H1 (cell line): Measurements from ENCODE around the gene ABCD4. TPM values are rescaled to one million over a fixed set of nuclear protein-coding genes. Genes with fewer than 3 reads are reported as not detected.

Experiments used
- CTCF ChIA-PET: fragments of 300-600 bp; sonication (Branson Sonifier 250); formaldehyde crosslinking; loops from one replicate; lab custom pipeline; 2021; ENCODE audit not compliant: partially characterized antibody; lab: Charles Lee
- POLR2A ChIA-PET: fragments of 300-600 bp; sonication (Branson Sonifier 250); formaldehyde crosslinking; loops from one replicate; lab custom pipeline; 2021; ENCODE audit warnings: inconsistent platforms; ENCODE audit not compliant: partially characterized antibody; lab: Charles Lee
- DNase-seq, 2 experiments: peaks; one replicate each; pipeline versions ENCODE4 v3.0.0 to v3.0.0-alpha.2; 2010 to 2022; ENCODE audit warnings: low spot score in 2 of 2, low read depth in 1 of 2, mixed read lengths in 1 of 2
- FAIRE-seq: peaks from 2 replicates; lab custom pipeline; 2011; peaks lifted over from hg19 to GRCh38; lab: Jason Lieb, UNC
- H2AFZ ChIP-seq: 2 replicates; pipeline ENCODE4 v1.8.1; 2012; ENCODE audit warnings: low read length, inconsistent platforms
- H2AK5ac ChIP-seq: 2 replicates; pipeline ENCODE4 v1.6.1; 2013; ENCODE audit warnings: low read depth, low read length
- H2BK120ac ChIP-seq: replicated peaks from 2 replicates; pipeline ENCODE3; 2013; ENCODE audit warnings: low read depth, low read length, inconsistent platforms
- H2BK12ac ChIP-seq: 2 replicates; pipeline ENCODE4 v1.6.1; 2013; ENCODE audit warnings: low read depth, low read length
- H2BK15ac ChIP-seq: 2 replicates; pipeline ENCODE4 v1.6.1; 2013; ENCODE audit warnings: low read length
- H2BK20ac ChIP-seq: 2 replicates; pipeline ENCODE4 v1.6.1; 2013; ENCODE audit warnings: low read length
- H2BK5ac ChIP-seq: 2 replicates; pipeline ENCODE4 v1.6.1; 2013; ENCODE audit warnings: low read depth, low read length
- H3K14ac ChIP-seq: 2 replicates; pipeline ENCODE4 v1.6.1; 2013; ENCODE audit warnings: inconsistent platforms; ENCODE audit not compliant: insufficient read length
- H3K18ac ChIP-seq: 2 replicates; pipeline ENCODE4 v1.6.1; 2013; ENCODE audit warnings: low read length; ENCODE audit errors: extremely low read depth
- H3K23ac ChIP-seq: 2 replicates; pipeline ENCODE4 v1.6.1; 2013; ENCODE audit warnings: inconsistent platforms; ENCODE audit not compliant: insufficient read length
- H3K23me2 ChIP-seq: 2 replicates; pipeline ENCODE4 v1.6.1; 2013; ENCODE audit warnings: low read depth, low read length
- H3K27ac ChIP-seq: 2 replicates; pipeline ENCODE4 v1.6.1; 2011; ENCODE audit warnings: low read depth, low read length, inconsistent platforms
- H3K27me3 ChIP-seq, 4 experiments: replicated peaks in 1 of 4; 1 replicate in 1 of 4; 2 replicates in 3 of 4; pipeline versions ENCODE4 v1.6.1 to v1.8.1; 2011 to 2013; ENCODE audit warnings: low read length in 3 of 4, mild to moderate bottlenecking in 3 of 4, inconsistent platforms in 2 of 4, mixed read lengths in 2 of 4, moderate library complexity in 1 of 4; ENCODE audit not compliant: control insufficient read depth in 3 of 4, insufficient read depth in 3 of 4; ENCODE audit errors: extremely low read depth in 1 of 4
- H3K36me3 ChIP-seq, 4 experiments: 2 replicates each; pipeline versions ENCODE4 v1.6.1 to v1.8.1; 2011 to 2013; ENCODE audit warnings: mild to moderate bottlenecking in 4 of 4, low read length in 3 of 4, moderate library complexity in 2 of 4, control low read depth in 1 of 4, inconsistent platforms in 1 of 4; ENCODE audit not compliant: insufficient read depth in 4 of 4, control insufficient read depth in 2 of 4
- H3K4ac ChIP-seq: replicated peaks from 2 replicates; pipeline ENCODE3; 2013; ENCODE audit warnings: low read length, low read depth, mixed read lengths, inconsistent platforms; ENCODE audit not compliant: insufficient read length
- H3K4me1 ChIP-seq, 4 experiments: replicated peaks in 1 of 4; 1 replicate in 1 of 4; 2 replicates in 3 of 4; pipeline versions ENCODE4 v1.6.1 to v1.8.1; 2011 to 2013; ENCODE audit warnings: low read length in 3 of 4, inconsistent platforms in 2 of 4, mixed read lengths in 1 of 4; ENCODE audit not compliant: insufficient read depth in 4 of 4, control insufficient read depth in 3 of 4
- H3K4me2 ChIP-seq, 2 experiments: 2 replicates each; pipeline versions ENCODE4 v1.6.1 to v1.8.1; 2011 to 2013; ENCODE audit warnings: low read depth in 2 of 2, low read length in 2 of 2, control low read depth in 1 of 2, inconsistent platforms in 1 of 2, mild to moderate bottlenecking in 1 of 2; ENCODE audit not compliant: insufficient read depth in 1 of 2
- H3K4me3 ChIP-seq, 4 experiments: fragments of 200-600, 300-600 bp in 1 of 4; sonication (generic), shearing (Covaris generic), sonication (Bioruptor Twin) in 1 of 4; 2 replicates each; pipeline versions ENCODE4 v1.5.1 to v1.8.1; 2011 to 2016; ENCODE audit warnings: low read length in 4 of 4, low read depth in 3 of 4, control low read depth in 2 of 4, inconsistent platforms in 2 of 4, mild to moderate bottlenecking in 2 of 4, mixed read lengths in 1 of 4, moderate library complexity in 1 of 4; ENCODE audit not compliant: insufficient read depth in 2 of 4; ENCODE audit errors: extremely low read depth in 1 of 4
- H3K56ac ChIP-seq: replicated peaks from 2 replicates; pipeline ENCODE3; 2013; ENCODE audit warnings: low read depth, mild to moderate bottlenecking, mixed read lengths, low read length, inconsistent platforms; ENCODE audit not compliant: insufficient read length
- H3K79me1 ChIP-seq: 2 replicates; pipeline ENCODE4 v1.6.1; 2013; ENCODE audit warnings: low read depth, low read length, control low read depth
- H3K79me2 ChIP-seq, 2 experiments: 2 replicates each; pipeline versions ENCODE4 v1.6.1 to v1.8.1; 2012 to 2013; ENCODE audit warnings: low read length in 2 of 2, mild to moderate bottlenecking in 2 of 2, inconsistent platforms in 1 of 2; ENCODE audit not compliant: insufficient read depth in 2 of 2, control insufficient read depth in 1 of 2
- H3K9ac ChIP-seq, 4 experiments: replicated peaks in 1 of 4; 1 replicate in 1 of 4; 2 replicates in 3 of 4; pipeline versions ENCODE4 v1.6.1 to v1.8.1; 2011 to 2013; ENCODE audit warnings: low read depth in 3 of 4, low read length in 3 of 4, control low read depth in 2 of 4, mild to moderate bottlenecking in 2 of 4, moderate library complexity in 2 of 4, inconsistent platforms in 1 of 4; ENCODE audit errors: extremely low read depth in 1 of 4
- H3K9me3 ChIP-seq, 2 experiments: 2 replicates each; pipeline versions ENCODE4 v1.6.1 to v1.8.1; 2012 to 2013; ENCODE audit warnings: mild to moderate bottlenecking in 2 of 2, moderate library complexity in 2 of 2, control low read depth in 1 of 2, inconsistent platforms in 1 of 2, low read depth in 1 of 2, low read length in 1 of 2, mixed read lengths in 1 of 2; ENCODE audit not compliant: insufficient read depth in 2 of 2
- H4K20me1 ChIP-seq, 2 experiments: replicated peaks in 1 of 2; 2 replicates each; pipeline versions ENCODE3 to v1.8.1; 2011 to 2013; ENCODE audit warnings: inconsistent platforms in 2 of 2, low read length in 2 of 2, mild to moderate bottlenecking in 1 of 2; ENCODE audit not compliant: insufficient read depth in 2 of 2, control insufficient read depth in 1 of 2
- H4K5ac ChIP-seq: 2 replicates; pipeline ENCODE4 v1.6.1; 2013; ENCODE audit warnings: low read length, low read depth, mixed read lengths, inconsistent platforms; ENCODE audit not compliant: insufficient read length
- H4K8ac ChIP-seq: 2 replicates; pipeline ENCODE4 v1.8.0; 2013; ENCODE audit warnings: mild to moderate bottlenecking, moderate library complexity, low read length, inconsistent platforms; ENCODE audit not compliant: insufficient read depth; ENCODE audit errors: extremely low read depth
- H4K91ac ChIP-seq: replicated peaks from 2 replicates; pipeline ENCODE3; 2013; ENCODE audit warnings: low read length, mixed read lengths, inconsistent platforms; ENCODE audit not compliant: insufficient read length
- CREB1 ChIP-seq: IDR thresholded peaks from 2 replicates; pipeline ENCODE4 v1.6.1; 2012; ENCODE audit warnings: inconsistent platforms
- EZH2 ChIP-seq: fragments of 200-600 bp; sonication (generic); IDR thresholded peaks from 2 replicates; pipeline ENCODE4 v1.7.1; 2012; ENCODE audit warnings: low read depth, mild to moderate bottlenecking, moderate library complexity, low read length, inconsistent platforms; ENCODE audit not compliant: severe bottlenecking
- GABPA ChIP-seq: IDR thresholded peaks from 2 replicates; pipeline ENCODE4 v1.6.1; 2011; ENCODE audit warnings: mild to moderate bottlenecking, low read length, moderate library complexity, borderline replicate concordance; ENCODE audit not compliant: insufficient read depth
- HDAC6 ChIP-seq: IDR thresholded peaks from one replicate; pipeline ENCODE4 v1.7.1; 2012; ENCODE audit warnings: low read depth, mild to moderate bottlenecking, inconsistent platforms, low read length, moderate library complexity
- KDM1A ChIP-seq: fragments of 200-600, 300-600 bp; sonication (generic); IDR thresholded peaks from 2 replicates; pipeline ENCODE4 v1.7.1; 2016; ENCODE audit warnings: mild to moderate bottlenecking, low read length, borderline replicate concordance
- NRF1 ChIP-seq: IDR thresholded peaks from 2 replicates; pipeline ENCODE4 v1.6.1; 2011; ENCODE audit warnings: mild to moderate bottlenecking, low read depth, low read length, improper control_type of control experiment
- PHF8 ChIP-seq: fragments of 200-600 bp; sonication (generic); conservative IDR thresholded peaks from 2 replicates; pipeline ENCODE4 v1.7.1; 2012; ENCODE audit warnings: low read depth, mild to moderate bottlenecking, inconsistent platforms, low read length, moderate library complexity
- POLR2A ChIP-seq, 2 experiments: IDR thresholded peaks; 1 replicate in 1 of 2; 2 replicates in 1 of 2; pipeline ENCODE4 v1.6.1; 2011; ENCODE audit warnings: low read depth in 2 of 2, low read length in 2 of 2, mild to moderate bottlenecking in 2 of 2; ENCODE audit errors: control extremely low read depth in 1 of 2
- POLR2AphosphoS5 ChIP-seq: IDR thresholded peaks from 2 replicates; pipeline ENCODE4 v1.6.1; 2011; ENCODE audit warnings: low read depth, low read length
- RFX5 ChIP-seq: IDR thresholded peaks from 2 replicates; pipeline ENCODE4 v1.6.1; 2011; ENCODE audit warnings: low read depth, low read length, improper control_type of control experiment, borderline replicate concordance
- SRF ChIP-seq: IDR thresholded peaks from 2 replicates; pipeline ENCODE4 v1.6.1; 2011; ENCODE audit warnings: mild to moderate bottlenecking, low read depth, low read length, moderate library complexity
- TBP ChIP-seq: IDR thresholded peaks from 2 replicates; pipeline ENCODE4 v1.6.1; 2011; ENCODE audit warnings: low read depth, low read length, improper control_type of control experiment
- TEAD4 ChIP-seq: IDR thresholded peaks from 2 replicates; pipeline ENCODE4 v1.6.1; 2012; ENCODE audit warnings: low read depth, low read length, inconsistent platforms, mixed read lengths
- WGBS, 2 experiments: shearing (Covaris generic) in 1 of 2; methylation state at CpG; one replicate each; pipeline versions ENCODE4 v1.1.6 to v1.1.7; 2013 to 2015; ENCODE audit warnings: low lambda C conversion rate in 2 of 2, mixed read lengths in 2 of 2, inconsistent platforms in 1 of 2, low coverage in 1 of 2, missing lambda C conversion rate in 1 of 2; ENCODE audit not compliant: insufficient replicate concordance in 2 of 2, insufficient coverage in 1 of 2, insufficient read length in 1 of 2; ENCODE audit errors: extremely low coverage in 1 of 2, missing lambda C conversion rate in 1 of 2; 5-methylcytosine and 5-hydroxymethylcytosine counted together
- polyA plus RNA-seq, 7 experiments: library from polyadenylated mRNA; depleted of rRNA in 3 of 7; stranded (reverse) in 5 of 7; unstranded in 2 of 7; fragments of >200 nt in 5 of 7; fragments of 200-250 nt in 2 of 7; gene quantifications; 1 replicate in 5 of 7; 2 replicates in 1 of 7; 4 replicates in 1 of 7; pipeline versions ENCODE4 v1.2.1 to v1.2.3, GENCODE V29; 2011 to 2013; ENCODE audit warnings: missing spikeins in 2 of 7, mixed read lengths in 2 of 7
- total RNA-seq: library from RNA; stranded (reverse); fragmentation: NEBNext Ultra II Directional; extraction: Animal tissue kit (Norgen Biotek cat#: 25700); gene quantifications from 2 replicates; pipeline ENCODE4 v1.2.1, GENCODE V29; 2021

Gene ABCD4
- total and polyA plus RNA-seq, 2 of the 8 experiments (the other 6 are each of a cell fraction or from before 2014, with no cell fraction given), result 47.9 to 97.7 TPM

DNA sequence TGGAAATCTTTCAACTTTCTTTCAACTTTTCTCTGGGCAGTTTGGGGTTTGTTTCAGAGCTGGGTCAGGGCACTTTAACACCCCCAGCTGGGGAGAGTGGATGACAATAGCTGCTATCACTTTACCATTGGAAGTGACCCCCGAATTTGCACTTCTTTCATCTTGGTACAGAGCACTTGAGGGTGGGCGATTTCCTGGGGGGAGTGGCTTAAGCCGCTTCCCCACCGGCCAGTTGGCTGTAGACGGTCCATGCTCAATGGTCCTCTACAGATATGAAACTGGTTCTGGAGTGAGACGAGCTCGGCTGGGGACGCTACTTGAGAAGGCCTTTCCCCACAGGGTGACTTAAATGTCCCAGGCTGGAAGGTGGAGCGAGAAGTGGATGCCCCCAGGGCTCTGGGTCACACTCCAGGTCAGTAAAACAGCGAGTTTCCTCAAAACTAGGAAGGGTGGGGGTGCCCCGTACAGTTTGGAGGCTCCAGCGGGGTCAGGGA lies 45.6 kb upstream of the ABCD4 start, which contains the start of gene VRTN:
VRTN (plus strand) TSS at position 231 of the 494 bp plus-strand sequence. CDS start 8,313 bp downstream, outside the sequence.
- H2AK5ac ChIP-seq, result peak within 1 kb of the TSS; percentile 57; the same call in 1 of the 2 replicates
- H3K27ac ChIP-seq, result peak within 1 kb of the TSS; percentile 92
- peaks cover 30% of the 10 kb centered on the region for H3K23me2 ChIP-seq
- H4K8ac ChIP-seq, result peak within 1 kb of the TSS; percentile 96
- peak within 1 kb of the TSS; percentile 87 to 98 (median 90) for H3K4me3 ChIP-seq
- WGBS, 2 experiments, result 1% methylated on average over 12 of the region's 12 CpGs; no CpG with 5 or more reads in 1 of the 2 experiments
- peaks cover 0 to 19% (median 0%) of the 10 kb centered on the region in 4 experiments; a peak in 2 of 8 replicates for H3K36me3 ChIP-seq
- no peaks in the 10 kb centered on the region for H3K79me1 ChIP-seq
- H3K14ac ChIP-seq, result peak within 1 kb of the TSS; percentile 35
- H3K27me3 ChIP-seq, result no peaks in the 10 kb centered on the region
- H2BK15ac ChIP-seq, result peak within 1 kb of the TSS; percentile 83
- H4K5ac ChIP-seq, result peak within 1 kb of the TSS; percentile 97
- peaks cover 42 to 73% of the 10 kb centered on the region in 2 experiments for H3K79me2 ChIP-seq
- peak within 1 kb of the TSS; percentile 88 for H3K56ac ChIP-seq
- H3K9ac ChIP-seq, result peak within 1 kb of the TSS; percentile 70 to 93 (median 81)
- peak within 1 kb of the TSS; percentile 87 for H2BK20ac ChIP-seq
- no peak within 1 kb of the TSS for H3K23ac ChIP-seq
- FAIRE-seq (no peak), DNase-seq (peak; percentile 46 to 72)
- H2BK12ac ChIP-seq, result peak within 1 kb of the TSS; percentile 63
- peaks cover 12 to 13% of the 10 kb centered on the region in 2 experiments for H4K20me1 ChIP-seq
- peak within 1 kb of the TSS; percentile 95 to 96 for H3K4me2 ChIP-seq
- ChIA-PET POLR2A (interaction anchor here (0.6 to 15.0 kb wide), 28 partner anchors 9 to 560 kb away, joined by 3 to 282 read pairs (median 4); partner anchors contain the start of gene ABCD4), CTCF (interaction anchor here (0.7 to 8.5 kb wide), 21 partner anchors 7 to 145 kb away, joined by 3 to 49 read pairs (median 4); partner anchors contain the start of genes ABCD4 and NPC2)
- H2AFZ ChIP-seq, result no peak within 1 kb of the TSS
- H3K4me1 ChIP-seq, result peaks cover 4 to 20% (median 12%) of the 10 kb centered on the region in 4 experiments
- peak within 1 kb of the TSS; percentile 92 for H3K4ac ChIP-seq
- H3K18ac ChIP-seq, result peak within 1 kb of the TSS; percentile 100
- H2BK5ac ChIP-seq, result peak within 1 kb of the TSS; percentile 97
- H3K9me3 ChIP-seq, result no peaks in the 10 kb centered on the region
- H4K91ac ChIP-seq, result peak within 1 kb of the TSS; percentile 99
- peak within 1 kb of the TSS; percentile 99 for H2BK120ac ChIP-seq
- TF ChIP-seq KDM1A (0 out of 2 replicates have a peak, but pooled peaks have one; percentile 27), GABPA (no peak), PHF8 (peak; percentile 54), TBP (peak; percentile 22; the same call in 1 of the 2 replicates), RFX5 (no peak), EZH2 (no peak), NRF1 (no peak), HDAC6 (no peak), SRF (no peak), CREB1 (no peak), POLR2AphosphoS5 (peak; percentile 37; the same call in 1 of the 2 replicates), POLR2A (IDR thresholded peaks at IDR 0.05; ENCODE audit: control extremely low read depth in 1 of 2, low read depth in 2 of 2, low read length in 2 of 2) (peak in 1 of 2 experiments; percentile 77; a peak in 1 of 3 replicates), TEAD4 (no peak)
